Hematopoietic multipotent progenitor cell treated with erythropoietin and hydrocortisone succinate and interleukin-3 and kit ligand, for 15 days (in vitro differentiated cells): ENCODE results near the gene TAF11.
"Not testable (repeated sequence)": the region's sequence is repeated elsewhere in the genome, so short reads cannot be mapped to it uniquely, and the experiment has no call there.

Experiments
- DNase-seq: peaks from one replicate; pipeline ENCODE4 v3.0.0-alpha.2; 2015; ENCODE audit warnings: low spot score

TAF11 gene

GRCh38 chr6:34904990-34905613 is 17.3 kb upstream of the TAF11 start:
- no peak for DNase-seq

- DNase-seq = no peak
Observed at GRCh38 chr6:34901930-34902329, 14.1 kb upstream of the TAF11 start.

GRCh38 chr6:34900321-34901031 is 12.6 kb upstream of the TAF11 start:
- DNase-seq = no peak

- not testable (repeated sequence) for DNase-seq
Observed at GRCh38 chr6:34899748-34900147, 11.9 kb upstream of the TAF11 start.

- DNase-seq = no peak
Observed at GRCh38 chr6:34897716-34898115, 9.9 kb upstream of the TAF11 start.

- DNase-seq = no peak
Observed at GRCh38 chr6:34897130-34897529, 9.3 kb upstream of the TAF11 start.

- DNase-seq = no peak
Observed at GRCh38 chr6:34894693-34895092, 6.9 kb upstream of the TAF11 start.

GRCh38 chr6:34891296-34891695 is 3.5 kb upstream of the TAF11 start:
- DNase-seq = no peak

- DNase-seq = no peak
Observed at GRCh38 chr6:34890533-34890925, 2.7 kb upstream of the TAF11 start.

GRCh38 chr6:34888874-34889555 is 1.2 kb upstream of the TAF11 start, which contains the start of gene ANKS1A:
Gene ANKS1A, plus strand, starts transcription at chr6:34889255. Its CDS starts 148 bp downstream, at chr6:34889403.
- peak; percentile 87 for DNase-seq

GRCh38 chr6:34888514-34888856 is 643 bp upstream of the TAF11 start:
- no peak for DNase-seq

GRCh38 chr6:34885837-34886236 is 2.0 kb downstream of the TAF11 start:
- not testable (repeated sequence) for DNase-seq

GRCh38 chr6:34884996-34885395 is 2.8 kb downstream of the TAF11 start:
- no peak for DNase-seq

- DNase-seq = not testable (repeated sequence)
Observed at GRCh38 chr6:34884073-34884472, 3.8 kb downstream of the TAF11 start.

GRCh38 chr6:34877869-34878485 is 9.9 kb downstream of the TAF11 start:
- no peak for DNase-seq

GRCh38 chr6:34877259-34877658 is 10.6 kb downstream of the TAF11 start:
- DNase-seq = no peak

- DNase-seq = no peak
Observed at GRCh38 chr6:34876472-34876871, 11.4 kb downstream of the TAF11 start.

GRCh38 chr6:34875292-34876213 is 12.3 kb downstream of the TAF11 start:
- no peak for DNase-seq

- DNase-seq = no peak
Observed at GRCh38 chr6:34872332-34872731, 15.5 kb downstream of the TAF11 start.

GRCh38 chr6:34871853-34872252 is 16.0 kb downstream of the TAF11 start:
- no peak for DNase-seq

GRCh38 chr6:34867484-34867883 is 20.4 kb downstream of the TAF11 start:
- DNase-seq = no peak

GRCh38 chr6:34866509-34866908 is 21.3 kb downstream of the TAF11 start:
- DNase-seq = no peak
